Upper lobe of right lung (tissue), 1 donor: ENCODE measurements around the gene HHIPL2. TPM values are rescaled to one million over a fixed set of nuclear protein-coding genes. Genes with fewer than 3 reads are reported as not detected.

ENCODE experiments used
- total RNA-seq: library from RNA; stranded (reverse); fragmentation: NEBNext Ultra II Directional; extraction: Animal tissue kit (Norgen Biotek cat#: 25700); gene quantifications from one replicate; pipeline ENCODE4 v1.2.1, GENCODE V29; 2021
- donor health status: DM: no; HTN: yes; CAD: no; lungs with severe emphysema.

The HHIPL2 gene
- total RNA-seq, 1 donor from 2014 or later, result not detected

Other genes starting within 250 kb of the HHIPL2 start
- gene TAF1A, start 41.8 kb upstream of the HHIPL2 start, total RNA-seq, result 7.1 TPM
- gene MIA3, start 70.0 kb upstream of the HHIPL2 start, total RNA-seq, result 69.1 TPM
- 91.3 TPM for gene AIDA, start 164.4 kb upstream of the HHIPL2 start, total RNA-seq
- 44.2 TPM for gene BROX, start 164.5 kb upstream of the HHIPL2 start, total RNA-seq
- gene FAM177B, start 189.1 kb upstream of the HHIPL2 start, total RNA-seq, result 0.20 TPM